Nephron (organoid): ENCODE measurements around the gene ETV6.
"Not testable (repeated sequence)": the region's sequence is repeated elsewhere in the genome, so short reads cannot be mapped to it uniquely, and the experiment has no call there.

Experiments used
- H3K27ac Mint-ChIP-seq, 3 experiments: 2 replicates each; pipeline ENCODE4 v1.8.0; 2020; ENCODE audit warnings: mixed read lengths in 3 of 3, mild to moderate bottlenecking in 2 of 3, moderate library complexity in 1 of 3
- H3K27me3 Mint-ChIP-seq: 2 replicates; pipeline ENCODE4 v1.8.0; 2021; ENCODE audit warnings: low read depth, mild to moderate bottlenecking, moderate library complexity, mixed read lengths
- H3K36me3 Mint-ChIP-seq: 2 replicates; pipeline ENCODE4 v1.8.0; 2020; ENCODE audit warnings: low read depth, mixed read lengths
- H3K4me1 Mint-ChIP-seq: 2 replicates; pipeline ENCODE4 v1.8.0; 2020; ENCODE audit warnings: mixed read lengths
- H3K4me3 Mint-ChIP-seq, 3 experiments: 2 replicates each; pipeline ENCODE4 v1.8.0; 2020; ENCODE audit warnings: mild to moderate bottlenecking in 3 of 3, mixed read lengths in 3 of 3, moderate library complexity in 2 of 3
- H3K9me3 Mint-ChIP-seq: 2 replicates; pipeline ENCODE4 v1.8.0; 2020; ENCODE audit warnings: mixed read lengths
- CTCF ChIP-seq, 3 experiments: fragments of 200-600 bp; sonication (generic); IDR thresholded peaks; one replicate each; pipeline ENCODE4 v1.5.0; 2021; ENCODE audit warnings: antibody characterized with exemption in 3 of 3; ENCODE audit not compliant: unreplicated experiment in 3 of 3

ETV6 gene

DNA sequence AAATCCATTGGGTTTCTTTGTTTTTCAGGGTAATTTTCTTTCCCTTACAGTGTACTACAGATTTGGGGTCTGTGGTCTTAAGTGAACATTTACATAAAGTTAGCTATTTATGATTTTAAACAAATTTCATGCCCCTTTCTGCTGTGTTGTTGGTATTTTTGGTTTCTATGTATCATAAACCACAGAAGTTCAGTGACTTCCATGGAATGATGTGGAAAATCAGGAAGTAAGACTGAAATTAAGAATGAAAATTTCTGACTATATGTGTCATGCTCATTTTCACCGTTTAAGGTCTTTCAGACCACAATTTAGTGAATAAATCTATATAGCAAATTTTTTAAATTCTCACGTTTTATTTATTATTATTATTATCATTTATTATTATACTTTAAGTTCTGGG, 31.7 kb downstream of the ETV6 start:
- Mint-ChIP-seq H3K27me3 (no peaks in the 10 kb centered on the region), H3K4me3 (no peak overlapping the region), H3K27ac (no peak overlapping the region), H3K9me3 (no peaks in the 10 kb centered on the region), H3K36me3 (peaks cover 10% of the 10 kb centered on the region), H3K4me1 (peaks cover 12% of the 10 kb centered on the region)
- no peak for TF ChIP-seq CTCF (IDR thresholded peaks at IDR 0.05; ENCODE audit: unreplicated experiment in 3 of 3)

- H3K36me3 Mint-ChIP-seq: peaks cover 10% of the 10 kb centered on the region
- not testable (repeated sequence) for H3K27me3 Mint-ChIP-seq, H3K4me3 Mint-ChIP-seq, H3K27ac Mint-ChIP-seq, H3K9me3 Mint-ChIP-seq, H3K4me1 Mint-ChIP-seq
Measured at GRCh38 chr12:11681695-11682094, 32.2 kb downstream of the ETV6 start.

DNA sequence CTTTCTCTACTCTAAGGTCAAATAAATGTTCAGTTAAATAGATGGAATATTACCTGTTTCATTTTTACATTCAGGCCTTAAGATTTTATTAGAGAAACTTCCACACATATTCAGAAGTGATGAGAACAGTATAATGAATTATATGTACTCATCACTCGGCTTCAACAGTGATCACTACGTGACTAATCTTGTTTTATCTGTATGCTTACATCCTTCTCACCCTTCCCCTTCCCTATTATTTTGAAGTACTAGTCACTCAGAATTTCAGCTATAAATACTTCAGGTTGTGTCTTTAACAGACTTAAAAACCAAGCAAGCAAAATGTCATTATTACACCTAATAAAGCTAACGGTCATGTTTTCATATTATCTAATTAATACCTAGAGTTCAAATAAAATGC, 34.9 kb downstream of the ETV6 start:
- peaks cover 10% of the 10 kb centered on the region for H3K36me3 Mint-ChIP-seq

GRCh38 chr12:11684811-11685210, 35.3 kb downstream of the ETV6 start:
- Mint-ChIP-seq H3K27me3 (peaks cover 3% of the 10 kb centered on the region), H3K9me3 (no peaks in the 10 kb centered on the region), H3K4me1 (peaks cover 16% of the 10 kb centered on the region), H3K27ac (no peak overlapping the region), H3K36me3 (peaks cover 12% of the 10 kb centered on the region), H3K4me3 (no peak overlapping the region)
- no peak for TF ChIP-seq CTCF (IDR thresholded peaks at IDR 0.05; ENCODE audit: unreplicated experiment in 3 of 3)

More for the DNA sequence above, 34.9 kb downstream of the ETV6 start:
- no peak overlapping the region for H3K27ac Mint-ChIP-seq
- no peak for TF ChIP-seq CTCF (IDR thresholded peaks at IDR 0.05; ENCODE audit: unreplicated experiment in 3 of 3)
- no peak overlapping the region for H3K4me3 Mint-ChIP-seq
- H3K27me3 Mint-ChIP-seq: peaks cover 3% of the 10 kb centered on the region
- H3K9me3 Mint-ChIP-seq: no peaks in the 10 kb centered on the region
- peaks cover 16% of the 10 kb centered on the region for H3K4me1 Mint-ChIP-seq

GRCh38 chr12:11685316-11685715, 35.8 kb downstream of the ETV6 start:
- no peak for TF ChIP-seq CTCF (IDR thresholded peaks at IDR 0.05; ENCODE audit: unreplicated experiment in 3 of 3)
- no peak overlapping the region for H3K4me3 Mint-ChIP-seq
- H3K27me3 Mint-ChIP-seq: peaks cover 3% of the 10 kb centered on the region
- peaks cover 17% of the 10 kb centered on the region for H3K36me3 Mint-ChIP-seq
- peaks cover 16% of the 10 kb centered on the region for H3K4me1 Mint-ChIP-seq
- peak overlapping the region in 1 of 3 experiments; percentile 43 for H3K27ac Mint-ChIP-seq
- no peaks in the 10 kb centered on the region for H3K9me3 Mint-ChIP-seq

DNA sequence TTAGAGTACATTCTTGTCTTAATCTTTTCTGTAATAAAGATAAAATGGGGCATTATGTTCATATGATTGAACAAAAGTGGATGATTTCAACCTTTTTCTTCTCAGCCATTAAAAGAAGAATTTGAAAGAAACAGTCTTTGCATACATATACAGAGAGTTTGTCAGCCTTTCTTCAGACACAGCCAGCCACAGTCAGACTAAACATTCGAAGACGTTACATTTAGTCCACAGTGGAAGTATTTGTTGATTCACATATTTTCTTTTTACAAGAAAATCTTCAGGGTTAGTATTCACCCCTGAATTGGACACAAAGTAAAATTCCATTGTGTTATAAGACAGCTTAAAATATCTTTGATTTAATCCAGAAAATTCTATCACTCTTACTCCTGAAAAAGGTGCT, 36.2 kb downstream of the ETV6 start:
- Mint-ChIP-seq H3K4me1 (peaks cover 16% of the 10 kb centered on the region), H3K4me3 (no peak overlapping the region)

More for the DNA sequence above, 36.2 kb downstream of the ETV6 start:
- Mint-ChIP-seq H3K36me3 (peaks cover 17% of the 10 kb centered on the region), H3K27me3 (peaks cover 3% of the 10 kb centered on the region), H3K9me3 (no peaks in the 10 kb centered on the region), H3K27ac (peak overlapping the region in 1 of 3 experiments; percentile 43)
- TF ChIP-seq CTCF (IDR thresholded peaks at IDR 0.05; ENCODE audit: unreplicated experiment in 3 of 3): no peak
